ENCODE results near the gene ZNF615.

DNA sequence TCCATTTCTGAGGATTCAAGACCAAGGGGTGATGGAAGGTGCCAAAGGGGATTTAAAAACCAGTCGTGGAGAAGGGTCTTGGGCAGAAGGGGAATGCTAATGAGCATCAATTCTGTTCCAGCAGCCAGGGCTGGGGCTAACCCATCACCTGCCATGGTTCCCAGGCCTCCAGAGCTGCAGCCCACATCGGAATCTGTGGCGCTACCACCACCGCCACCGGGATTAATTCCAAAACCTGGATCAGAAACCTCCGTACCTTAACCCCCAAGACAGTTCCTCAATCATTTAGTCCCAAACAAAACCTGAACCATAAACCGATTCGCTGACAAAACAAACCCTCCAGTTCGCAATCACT is 583 bp downstream of the ZNF615 start:
- no peak for TF ChIP-seq CTCF (conservative IDR thresholded peaks at IDR 0.05)
- TF ChIP-seq EZH2 (IDR thresholded peaks at IDR 0.05; ENCODE audit: low read depth) = no peak

All from PC-9 (cell line).